Endometrial microvascular endothelial cells (primary cell): ENCODE measurements around the gene CCDC74B. TPM values are rescaled to one million over a fixed set of nuclear protein-coding genes. Genes with fewer than 3 reads are reported as not detected.
"Not testable (repeated sequence)": the region's sequence is repeated elsewhere in the genome, so short reads cannot be mapped to it uniquely, and the experiment has no call there.

Experiments used
- in situ Hi-C: cut with HindIII; loops from 2 replicates; pipeline ENCODE4 v1.10.0; 2017; ENCODE audit warnings: low sequenced_read_pairs, low pct_unique_long_range_greater_than_20kb; ENCODE audit errors: inconsistent ontology term
- total RNA-seq: library from RNA; depleted of rRNA; stranded (reverse); fragments of >200 nt; gene quantifications from one replicate; pipeline ENCODE4 v1.2.3, GENCODE V29; 2015; ENCODE audit errors: inconsistent ontology term

Gene CCDC74B
- total RNA-seq, 1 donor from 2014 or later = 0.19 TPM

- in situ Hi-C loops = no loop called here
These were observed 25.0 kb upstream of the CCDC74B start for GRCh38 chr2:130169896-130170295.

- in situ Hi-C loops = not testable (repeated sequence)
These were observed 24.3 kb upstream of the CCDC74B start for GRCh38 chr2:130169163-130169562.

GRCh38 chr2:130166611-130167010 is 21.7 kb upstream of the CCDC74B start:
- in situ Hi-C loops = not testable (repeated sequence)

DNA sequence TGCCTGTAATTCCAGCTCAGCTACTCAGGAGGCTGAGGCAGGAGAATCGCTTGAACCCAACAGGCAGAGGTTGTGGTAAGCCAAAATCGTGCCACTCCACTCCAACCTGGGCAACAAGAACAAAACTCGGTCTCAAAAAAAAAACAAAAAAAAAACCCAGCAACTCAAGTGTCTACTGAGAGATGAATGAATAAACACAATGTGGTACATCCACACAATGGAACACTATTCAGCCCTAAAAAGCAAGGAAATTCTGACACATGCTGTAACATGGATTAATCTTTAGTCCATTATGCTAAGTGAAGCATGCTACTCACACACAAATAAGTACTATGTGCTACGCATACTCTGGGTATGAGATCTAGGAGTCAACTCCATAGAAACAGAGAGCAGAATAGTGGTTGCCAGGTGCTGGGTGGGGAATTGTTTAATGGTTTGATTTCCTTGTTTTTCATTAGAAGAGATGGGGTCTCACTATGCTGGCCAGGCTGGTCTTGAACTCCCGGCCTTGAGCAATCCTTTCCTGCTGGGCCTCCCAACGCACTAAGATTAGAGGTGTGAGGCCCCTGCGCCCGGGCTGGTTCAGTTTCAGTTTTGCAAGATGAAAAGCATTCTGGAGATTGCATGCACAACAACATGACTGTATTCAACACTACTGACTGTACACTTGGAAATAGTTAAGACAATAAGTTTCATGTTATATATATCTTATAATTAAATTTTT is 20.5 kb upstream of the CCDC74B start:
- in situ Hi-C loops = no loop called here

DNA sequence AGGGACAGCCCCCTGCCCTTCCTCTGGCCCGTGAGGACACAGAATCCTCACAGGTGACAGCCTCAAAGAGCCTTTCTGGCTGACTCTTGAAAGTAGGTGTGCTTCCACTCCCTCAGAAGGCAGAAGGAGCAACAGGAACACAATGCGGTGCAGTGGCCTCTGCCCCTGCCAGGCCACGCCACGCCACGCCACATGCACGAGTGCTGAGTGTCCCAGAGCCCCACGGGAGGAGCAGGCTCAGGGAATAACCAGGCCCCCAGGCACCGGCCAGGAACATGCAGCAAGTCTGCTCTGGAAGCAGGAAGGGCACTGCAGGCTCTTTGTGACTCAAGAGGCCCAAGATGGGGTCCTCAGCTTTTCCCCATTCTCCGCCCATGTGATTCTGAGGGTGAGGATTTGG is 18.1 kb upstream of the CCDC74B start:
- in situ Hi-C loops = no loop called here

DNA sequence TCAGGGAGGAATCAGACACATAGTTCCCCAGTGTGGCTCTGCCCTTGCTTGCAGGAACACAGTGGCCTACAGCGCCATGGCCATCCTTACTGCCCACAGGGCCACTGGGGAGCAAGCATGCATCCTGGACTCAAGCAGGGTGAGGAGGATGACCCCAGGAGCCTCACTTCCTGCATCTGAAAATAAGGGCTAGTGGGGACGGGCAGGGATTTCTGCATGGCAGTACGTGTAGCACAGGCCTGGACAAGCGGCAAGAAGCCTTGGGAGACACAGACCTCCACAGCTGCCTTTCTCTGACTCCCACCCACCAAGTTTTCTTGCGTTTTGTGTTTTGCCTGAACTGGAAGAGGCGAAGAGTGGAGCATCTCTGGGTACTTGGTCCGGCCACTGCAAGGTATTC is 17.6 kb upstream of the CCDC74B start:
- in situ Hi-C loops = not testable (repeated sequence)

- in situ Hi-C loops = not testable (repeated sequence)
These were observed 16.2 kb upstream of the CCDC74B start for GRCh38 chr2:130160838-130161705.

GRCh38 chr2:130160131-130160530 is 15.2 kb upstream of the CCDC74B start:
- in situ Hi-C loops = no loop called here

DNA sequence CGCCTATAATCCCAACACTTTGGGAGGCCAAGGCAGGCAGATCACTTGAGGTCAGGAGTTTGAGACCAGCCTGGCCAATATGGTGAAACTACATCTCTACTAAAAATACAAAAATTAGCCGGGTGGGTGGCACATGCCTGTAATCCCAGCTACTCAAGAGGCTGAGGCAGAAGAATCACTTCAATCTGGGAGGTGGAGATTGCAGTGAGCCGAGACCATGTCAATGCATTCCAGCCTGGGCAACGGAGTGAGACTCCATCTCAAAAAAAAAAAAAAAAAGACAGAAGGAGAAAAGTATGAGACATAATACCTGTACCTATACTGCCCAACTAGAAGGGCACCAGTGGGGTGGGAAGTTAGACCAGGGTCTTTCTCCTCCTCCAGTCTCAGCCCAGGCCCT is 14.5 kb upstream of the CCDC74B start:
- in situ Hi-C loops = not testable (repeated sequence)

DNA sequence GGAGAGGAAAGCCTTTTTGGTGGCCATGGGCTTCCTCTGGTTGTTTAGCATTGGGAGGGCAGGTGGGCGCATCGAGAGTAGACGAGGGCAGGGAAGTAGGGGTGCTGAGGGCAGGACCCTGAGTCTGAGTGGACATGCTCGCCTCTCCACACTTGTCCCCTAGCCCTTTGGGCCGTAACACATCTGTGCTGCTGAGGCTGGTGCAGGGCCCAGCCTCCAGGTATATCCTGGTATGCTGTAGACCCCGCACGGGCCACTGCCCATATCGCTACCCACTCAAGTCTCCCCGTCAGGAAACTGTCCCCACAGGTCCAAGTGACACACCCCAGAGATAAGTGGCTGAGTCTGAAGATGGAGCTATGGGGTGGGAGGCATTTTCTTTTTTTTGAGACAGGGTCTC is 13.7 kb upstream of the CCDC74B start:
- in situ Hi-C loops = no loop called here

- in situ Hi-C loops = not testable (repeated sequence)
These were observed 13.1 kb upstream of the CCDC74B start for GRCh38 chr2:130157825-130158514.

- in situ Hi-C loops = not testable (repeated sequence)
These were observed 12.4 kb upstream of the CCDC74B start for GRCh38 chr2:130157354-130157753.

GRCh38 chr2:130156624-130157004 is 11.7 kb upstream of the CCDC74B start:
- in situ Hi-C loops = no loop called here

GRCh38 chr2:130155956-130156623 is 11.2 kb upstream of the CCDC74B start:
- in situ Hi-C loops = not testable (repeated sequence)

- in situ Hi-C loops = no loop called here
These were observed 10.2 kb upstream of the CCDC74B start for GRCh38 chr2:130154773-130155765.

DNA sequence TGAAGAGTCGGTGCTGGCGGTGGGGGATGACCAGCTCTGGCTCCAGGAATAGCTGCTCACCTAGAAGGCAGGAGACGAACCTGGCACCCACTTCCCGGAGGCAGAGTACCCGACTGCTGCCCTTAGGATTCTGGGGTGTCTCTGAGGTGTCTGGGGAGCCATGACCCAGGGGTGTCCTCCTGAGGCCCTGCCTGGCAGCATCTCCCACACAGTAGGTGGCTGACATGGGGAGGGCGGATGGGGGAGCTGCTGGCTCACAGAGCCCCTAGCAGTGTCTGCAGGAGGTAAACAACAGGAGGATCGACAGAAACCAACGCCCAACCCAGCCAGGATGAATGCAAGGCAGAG is 9.5 kb upstream of the CCDC74B start:
- in situ Hi-C loops = not testable (repeated sequence)

DNA sequence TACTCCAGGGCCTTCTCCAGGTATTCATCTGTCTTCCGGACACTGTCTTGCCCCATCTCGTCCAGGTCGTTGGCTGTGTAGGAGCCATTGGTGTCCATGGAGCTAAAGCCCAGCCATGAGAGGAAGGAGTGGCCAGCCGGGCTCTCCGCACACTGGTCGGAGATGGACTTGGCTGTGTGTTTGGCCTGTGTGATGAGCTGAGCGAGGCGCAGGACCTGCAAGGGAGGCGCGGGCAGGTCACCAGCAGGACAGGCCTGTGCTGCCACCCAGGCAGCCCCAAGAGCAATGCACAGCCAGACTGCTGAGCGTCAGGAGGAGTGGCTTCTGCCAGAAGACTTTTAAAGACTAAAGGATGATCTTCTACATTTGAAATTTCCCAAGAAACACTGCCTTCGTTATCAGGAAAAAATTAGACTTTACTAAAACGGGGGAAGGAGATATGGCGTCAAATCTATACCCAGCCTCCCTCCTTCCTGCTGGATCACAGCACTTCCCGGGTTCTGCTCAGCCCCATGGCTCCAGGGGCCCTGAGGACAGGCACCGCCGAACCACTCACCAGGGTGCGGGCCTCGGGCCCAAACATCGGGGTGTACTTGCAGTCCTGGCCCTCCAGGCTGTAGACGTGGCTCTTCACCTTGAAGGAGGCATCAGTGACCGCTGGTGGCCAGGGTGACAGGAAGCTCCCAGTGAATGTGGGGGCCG is 9.0 kb upstream of the CCDC74B start:
- in situ Hi-C loops = not testable (repeated sequence)
